A673 (cell line): ENCODE results near the gene EGFL8.

ENCODE experiments used
- CTCF ChIP-seq: fragments of 300-800, 200-600 bp; sonication (generic); conservative IDR thresholded peaks from 2 replicates; pipeline ENCODE4 v1.5.1; 2017; ENCODE audit warnings: low read depth, mild to moderate bottlenecking, antibody characterized with exemption, low read length, moderate library complexity, mixed read lengths
- EZH2 ChIP-seq: fragments of 200-600 bp; sonication (generic); IDR thresholded peaks from 2 replicates; pipeline ENCODE4 v1.6.1; 2017; ENCODE audit warnings: borderline replicate concordance, low read depth, mild to moderate bottlenecking, mixed read lengths, antibody characterized with exemption, low read length; ENCODE audit not compliant: poor library complexity, severe bottlenecking

GRCh38 chr6:32189742-32190053, 25.3 kb downstream of the EGFL8 start:
- TF ChIP-seq CTCF (no peak), EZH2 (no peak)
